ENCODE measurements around the gene EI24. TPM values are rescaled to one million over a fixed set of nuclear protein-coding genes. Genes with fewer than 3 reads are reported as not detected.

Gene EI24
- total and polyA plus RNA-seq, 9 of the 15 experiments (the other 6 are each of a cell fraction or from before 2014, with no cell fraction given): 50.4 to 260 (median 168) TPM

DNA sequence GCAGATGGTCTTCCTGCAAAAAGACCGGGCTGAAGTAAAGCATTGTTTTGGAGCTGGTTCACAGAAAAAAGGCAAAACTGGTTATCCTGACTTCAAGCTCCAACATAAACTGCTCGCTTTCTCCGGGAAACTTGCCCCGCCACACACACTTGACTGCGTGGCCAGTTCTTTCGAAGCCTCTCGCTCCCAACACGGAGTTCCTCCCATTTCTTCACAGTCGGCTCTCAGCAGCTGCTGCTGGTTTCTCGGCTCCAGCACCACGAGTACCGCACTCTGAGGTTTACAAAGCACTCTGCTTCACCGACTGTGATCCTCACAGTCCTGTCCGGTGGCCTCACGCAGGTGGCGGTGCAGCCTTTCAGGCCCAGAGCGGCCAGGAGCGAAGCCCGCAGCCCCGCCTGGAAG is 56.0 kb downstream of the EI24 start (continued):
- TF ChIP-seq RBBP5 (IDR thresholded peaks at IDR 0.05; ENCODE audit: borderline replicate concordance, insufficient read depth, low read length, poor library complexity, severe bottlenecking) (no peak), ZNF431 (CRISPR knock-in tag; IDR thresholded peaks at IDR 0.05) (no peak), NFIC (IDR thresholded peaks at IDR 0.05) (no peak), SP2 (IDR thresholded peaks at IDR 0.05; ENCODE audit: extremely low read depth, low read depth, low read length, poor library complexity, severe bottlenecking) (peak; percentile 51), SMC3 (conservative IDR thresholded peaks at IDR 0.05; ENCODE audit: insufficient read depth, low read depth, low read length) (0 out of 2 replicates have a peak, but pooled peaks have one; percentile 3), KLF16 (IDR thresholded peaks at IDR 0.05) (no peak), FOXA3 (CRISPR knock-in tag; conservative IDR thresholded peaks at IDR 0.05 in 1 of 2, IDR thresholded peaks at IDR 0.05 in 1 of 2) (0 out of 4 replicates have a peak, but pooled peaks of 1 of the 2 experiments have one; percentile 8), ZNF311 (CRISPR knock-in tag; IDR thresholded peaks at IDR 0.05) (0 out of 2 replicates have a peak, but pooled peaks have one; percentile 12), CBFA2T2 (conservative IDR thresholded peaks at IDR 0.05) (no peak), HDAC8 (tag; IDR thresholded peaks at IDR 0.05) (0 out of 2 replicates have a peak, but pooled peaks have one; percentile 18), ZNF77 (CRISPR knock-in tag; IDR thresholded peaks at IDR 0.05) (no peak), ZNF830 (CRISPR knock-in tag; IDR thresholded peaks at IDR 0.05) (no peak), MTA2 (IDR thresholded peaks at IDR 0.05; ENCODE audit: low read depth) (no peak), DMBX1 (CRISPR knock-in tag; IDR thresholded peaks at IDR 0.05; ENCODE audit: borderline replicate concordance) (peak; percentile 44; the same call in 1 of the 2 replicates)
- TF ChIP-seq, protein P1, sequence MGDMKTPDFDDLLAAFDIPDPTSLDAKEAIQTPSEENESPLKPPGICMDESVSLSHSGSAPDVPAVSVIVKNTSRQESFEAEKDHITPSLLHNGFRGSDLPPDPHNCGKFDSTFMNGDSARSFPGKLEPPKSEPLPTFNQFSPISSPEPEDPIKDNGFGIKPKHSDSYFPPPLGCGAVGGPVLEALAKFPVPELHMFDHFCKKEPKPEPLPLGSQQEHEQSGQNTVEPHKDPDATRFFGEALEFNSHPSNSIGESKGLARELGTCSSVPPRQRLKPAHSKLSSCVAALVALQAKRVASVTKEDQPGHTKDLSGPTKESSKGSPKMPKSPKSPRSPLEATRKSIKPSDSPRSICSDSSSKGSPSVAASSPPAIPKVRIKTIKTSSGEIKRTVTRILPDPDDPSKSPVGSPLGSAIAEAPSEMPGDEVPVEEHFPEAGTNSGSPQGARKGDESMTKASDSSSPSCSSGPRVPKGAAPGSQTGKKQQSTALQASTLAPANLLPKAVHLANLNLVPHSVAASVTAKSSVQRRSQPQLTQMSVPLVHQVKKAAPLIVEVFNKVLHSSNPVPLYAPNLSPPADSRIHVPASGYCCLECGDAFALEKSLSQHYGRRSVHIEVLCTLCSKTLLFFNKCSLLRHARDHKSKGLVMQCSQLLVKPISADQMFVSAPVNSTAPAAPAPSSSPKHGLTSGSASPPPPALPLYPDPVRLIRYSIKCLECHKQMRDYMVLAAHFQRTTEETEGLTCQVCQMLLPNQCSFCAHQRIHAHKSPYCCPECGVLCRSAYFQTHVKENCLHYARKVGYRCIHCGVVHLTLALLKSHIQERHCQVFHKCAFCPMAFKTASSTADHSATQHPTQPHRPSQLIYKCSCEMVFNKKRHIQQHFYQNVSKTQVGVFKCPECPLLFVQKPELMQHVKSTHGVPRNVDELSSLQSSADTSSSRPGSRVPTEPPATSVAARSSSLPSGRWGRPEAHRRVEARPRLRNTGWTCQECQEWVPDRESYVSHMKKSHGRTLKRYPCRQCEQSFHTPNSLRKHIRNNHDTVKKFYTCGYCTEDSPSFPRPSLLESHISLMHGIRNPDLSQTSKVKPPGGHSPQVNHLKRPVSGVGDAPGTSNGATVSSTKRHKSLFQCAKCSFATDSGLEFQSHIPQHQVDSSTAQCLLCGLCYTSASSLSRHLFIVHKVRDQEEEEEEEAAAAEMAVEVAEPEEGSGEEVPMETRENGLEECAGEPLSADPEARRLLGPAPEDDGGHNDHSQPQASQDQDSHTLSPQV (IDR thresholded peaks at IDR 0.05): peak; percentile 97
- TF ChIP-seq, protein P2, sequence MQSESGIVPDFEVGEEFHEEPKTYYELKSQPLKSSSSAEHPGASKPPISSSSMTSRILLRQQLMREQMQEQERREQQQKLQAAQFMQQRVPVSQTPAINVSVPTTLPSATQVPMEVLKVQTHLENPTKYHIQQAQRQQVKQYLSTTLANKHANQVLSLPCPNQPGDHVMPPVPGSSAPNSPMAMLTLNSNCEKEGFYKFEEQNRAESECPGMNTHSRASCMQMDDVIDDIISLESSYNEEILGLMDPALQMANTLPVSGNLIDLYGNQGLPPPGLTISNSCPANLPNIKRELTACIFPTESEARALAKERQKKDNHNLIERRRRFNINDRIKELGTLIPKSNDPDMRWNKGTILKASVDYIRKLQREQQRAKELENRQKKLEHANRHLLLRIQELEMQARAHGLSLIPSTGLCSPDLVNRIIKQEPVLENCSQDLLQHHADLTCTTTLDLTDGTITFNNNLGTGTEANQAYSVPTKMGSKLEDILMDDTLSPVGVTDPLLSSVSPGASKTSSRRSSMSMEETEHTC (IDR thresholded peaks at IDR 0.05): no peak
- TF ChIP-seq, protein P3, sequence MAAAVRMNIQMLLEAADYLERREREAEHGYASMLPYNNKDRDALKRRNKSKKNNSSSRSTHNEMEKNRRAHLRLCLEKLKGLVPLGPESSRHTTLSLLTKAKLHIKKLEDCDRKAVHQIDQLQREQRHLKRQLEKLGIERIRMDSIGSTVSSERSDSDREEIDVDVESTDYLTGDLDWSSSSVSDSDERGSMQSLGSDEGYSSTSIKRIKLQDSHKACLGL (CRISPR knock-in tag; IDR thresholded peaks at IDR 0.05; ENCODE audit: borderline replicate concordance, poor library complexity, severe bottlenecking): no peak
- TF ChIP-seq, protein P4, sequence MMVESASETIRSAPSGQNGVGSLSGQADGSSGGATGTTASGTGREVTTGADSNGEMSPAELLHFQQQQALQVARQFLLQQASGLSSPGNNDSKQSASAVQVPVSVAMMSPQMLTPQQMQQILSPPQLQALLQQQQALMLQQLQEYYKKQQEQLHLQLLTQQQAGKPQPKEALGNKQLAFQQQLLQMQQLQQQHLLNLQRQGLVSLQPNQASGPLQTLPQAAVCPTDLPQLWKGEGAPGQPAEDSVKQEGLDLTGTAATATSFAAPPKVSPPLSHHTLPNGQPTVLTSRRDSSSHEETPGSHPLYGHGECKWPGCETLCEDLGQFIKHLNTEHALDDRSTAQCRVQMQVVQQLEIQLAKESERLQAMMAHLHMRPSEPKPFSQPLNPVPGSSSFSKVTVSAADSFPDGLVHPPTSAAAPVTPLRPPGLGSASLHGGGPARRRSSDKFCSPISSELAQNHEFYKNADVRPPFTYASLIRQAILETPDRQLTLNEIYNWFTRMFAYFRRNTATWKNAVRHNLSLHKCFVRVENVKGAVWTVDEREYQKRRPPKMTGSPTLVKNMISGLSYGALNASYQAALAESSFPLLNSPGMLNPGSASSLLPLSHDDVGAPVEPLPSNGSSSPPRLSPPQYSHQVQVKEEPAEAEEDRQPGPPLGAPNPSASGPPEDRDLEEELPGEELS (CRISPR knock-in tag; IDR thresholded peaks at IDR 0.05; ENCODE audit: borderline replicate concordance): no peak
- TF ChIP-seq, protein P5, sequence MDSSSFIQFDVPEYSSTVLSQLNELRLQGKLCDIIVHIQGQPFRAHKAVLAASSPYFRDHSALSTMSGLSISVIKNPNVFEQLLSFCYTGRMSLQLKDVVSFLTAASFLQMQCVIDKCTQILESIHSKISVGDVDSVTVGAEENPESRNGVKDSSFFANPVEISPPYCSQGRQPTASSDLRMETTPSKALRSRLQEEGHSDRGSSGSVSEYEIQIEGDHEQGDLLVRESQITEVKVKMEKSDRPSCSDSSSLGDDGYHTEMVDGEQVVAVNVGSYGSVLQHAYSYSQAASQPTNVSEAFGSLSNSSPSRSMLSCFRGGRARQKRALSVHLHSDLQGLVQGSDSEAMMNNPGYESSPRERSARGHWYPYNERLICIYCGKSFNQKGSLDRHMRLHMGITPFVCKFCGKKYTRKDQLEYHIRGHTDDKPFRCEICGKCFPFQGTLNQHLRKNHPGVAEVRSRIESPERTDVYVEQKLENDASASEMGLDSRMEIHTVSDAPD (CRISPR knock-in tag; IDR thresholded peaks at IDR 0.05): no peak
